Stimulated activated CD4-positive, alpha-beta T cell treated with anti-CD3 and anti-CD28 coated beads, Interleukin-4, amount 100 ng/mL, for 1 hour (primary cell): ENCODE results near the gene FAM120A.

Source experiments
- DNase-seq: peaks from one replicate; pipeline ENCODE4 v3.0.0-alpha.2; 2020

The FAM120A gene

DNA sequence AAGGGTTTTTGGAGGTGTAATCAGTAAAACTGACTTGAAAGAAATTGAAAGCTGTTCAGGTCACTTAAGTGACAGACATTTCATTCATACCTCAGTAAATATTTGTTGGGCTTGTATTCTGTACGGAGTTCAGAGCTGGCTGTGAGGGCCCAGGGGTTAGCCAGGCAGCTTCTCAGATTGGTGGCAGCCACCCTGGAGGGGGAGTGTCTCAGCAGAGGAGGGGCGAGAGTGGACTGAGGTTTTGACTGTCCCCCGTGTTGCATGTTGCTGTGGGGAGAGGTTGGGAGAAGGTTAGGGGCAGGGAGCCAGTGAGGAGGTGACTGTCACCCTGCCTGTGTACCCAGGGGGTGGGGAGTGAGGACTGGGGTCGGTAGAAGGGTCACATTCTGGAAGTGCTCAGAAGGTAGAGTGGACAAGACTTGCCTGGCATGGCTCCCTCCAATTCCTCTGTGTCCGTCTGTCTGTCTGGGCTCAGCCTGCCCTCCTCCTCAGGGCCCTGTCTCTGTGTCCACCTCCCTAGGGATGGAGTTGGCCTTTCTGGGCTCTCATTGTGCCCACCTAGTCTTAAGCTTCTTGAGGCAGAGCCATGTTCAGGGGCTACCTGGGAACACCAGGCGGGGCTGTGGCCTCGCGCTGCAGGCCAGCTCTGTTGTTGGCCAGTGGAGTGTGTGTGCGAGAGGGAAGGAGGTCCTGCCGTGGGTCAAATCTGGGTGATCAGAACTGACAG, 129.3 kb downstream of the FAM120A start:
- no peak for DNase-seq

DNA sequence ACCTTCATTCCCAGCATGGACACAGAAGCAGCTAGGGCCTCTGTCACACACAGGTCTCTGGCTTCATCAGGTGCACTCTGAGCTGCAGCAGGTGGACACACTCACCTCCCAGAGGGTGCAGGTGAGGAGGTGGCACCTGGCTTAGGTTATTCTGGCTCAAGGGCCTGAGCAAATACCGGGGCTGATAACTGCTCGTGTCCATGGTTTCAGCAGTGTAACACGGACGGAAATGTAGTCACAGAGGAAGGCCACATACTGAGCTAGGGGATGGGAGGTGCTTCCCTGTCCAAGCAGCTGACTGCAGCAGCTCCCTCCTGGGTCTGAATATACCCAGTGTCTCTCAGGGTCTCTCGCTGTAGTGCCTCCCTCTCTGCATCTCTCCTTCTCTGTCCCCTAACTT, 130.6 kb downstream of the FAM120A start:
- DNase-seq = no peak

DNA sequence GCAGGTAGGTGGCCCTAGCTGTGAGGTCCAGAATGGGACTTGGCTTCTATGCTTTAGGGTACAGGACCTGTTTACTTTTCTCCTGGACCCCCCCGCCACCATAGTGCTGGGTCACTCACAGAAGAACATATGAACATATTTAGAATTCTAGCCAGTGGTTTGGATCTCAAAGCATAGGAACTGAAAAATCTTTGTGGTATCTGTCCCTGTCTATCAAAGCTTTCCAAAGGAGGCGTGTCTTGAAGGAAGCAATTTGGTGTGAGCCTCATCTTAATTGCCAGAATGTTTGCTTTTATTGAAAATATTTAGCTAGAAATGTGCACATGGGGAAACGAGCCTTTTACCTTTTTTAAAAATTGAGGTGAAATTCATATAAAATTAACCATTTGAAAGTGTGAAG, 131.1 kb downstream of the FAM120A start:
- no peak for DNase-seq

DNA sequence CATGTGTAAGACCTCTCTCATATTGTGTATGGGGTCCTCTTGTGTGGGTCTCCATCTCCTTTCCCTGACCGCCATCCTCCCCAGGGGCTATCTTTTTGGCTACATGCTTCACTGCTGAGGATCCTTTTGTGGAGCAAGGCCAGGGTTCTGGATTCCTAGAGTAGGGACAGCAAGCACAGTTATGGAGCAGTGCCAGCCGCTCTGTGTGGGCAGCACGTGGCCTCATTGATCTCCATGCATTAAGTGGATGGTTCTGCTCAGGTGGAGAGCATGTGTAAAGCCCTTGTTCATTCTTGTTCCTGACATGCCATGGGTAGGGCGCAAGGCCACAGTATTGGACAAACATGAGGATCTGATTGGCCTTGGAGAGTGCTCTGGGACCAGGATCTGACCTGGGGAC, 133.8 kb downstream of the FAM120A start:
- DNase-seq = no peak

DNA sequence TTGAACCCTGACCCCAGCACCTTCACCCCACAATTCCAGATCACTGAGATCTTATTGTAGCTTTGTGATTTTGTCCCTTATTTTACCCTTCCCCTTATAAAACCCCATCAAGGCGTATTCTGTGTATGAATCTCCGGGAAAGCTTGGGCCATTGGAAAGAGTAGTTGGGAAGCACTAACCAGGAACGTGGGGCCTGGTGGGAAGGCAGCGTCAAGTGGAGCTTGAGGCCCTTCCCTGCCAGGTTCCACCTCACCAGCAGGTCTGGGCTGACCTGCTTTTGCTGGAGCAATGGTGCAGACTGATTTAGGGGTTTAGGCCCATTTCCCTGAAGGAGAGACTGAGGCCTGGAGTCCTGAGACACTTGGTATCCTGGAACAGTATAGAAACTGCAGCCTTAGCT, 134.2 kb downstream of the FAM120A start:
- no peak for DNase-seq

DNA sequence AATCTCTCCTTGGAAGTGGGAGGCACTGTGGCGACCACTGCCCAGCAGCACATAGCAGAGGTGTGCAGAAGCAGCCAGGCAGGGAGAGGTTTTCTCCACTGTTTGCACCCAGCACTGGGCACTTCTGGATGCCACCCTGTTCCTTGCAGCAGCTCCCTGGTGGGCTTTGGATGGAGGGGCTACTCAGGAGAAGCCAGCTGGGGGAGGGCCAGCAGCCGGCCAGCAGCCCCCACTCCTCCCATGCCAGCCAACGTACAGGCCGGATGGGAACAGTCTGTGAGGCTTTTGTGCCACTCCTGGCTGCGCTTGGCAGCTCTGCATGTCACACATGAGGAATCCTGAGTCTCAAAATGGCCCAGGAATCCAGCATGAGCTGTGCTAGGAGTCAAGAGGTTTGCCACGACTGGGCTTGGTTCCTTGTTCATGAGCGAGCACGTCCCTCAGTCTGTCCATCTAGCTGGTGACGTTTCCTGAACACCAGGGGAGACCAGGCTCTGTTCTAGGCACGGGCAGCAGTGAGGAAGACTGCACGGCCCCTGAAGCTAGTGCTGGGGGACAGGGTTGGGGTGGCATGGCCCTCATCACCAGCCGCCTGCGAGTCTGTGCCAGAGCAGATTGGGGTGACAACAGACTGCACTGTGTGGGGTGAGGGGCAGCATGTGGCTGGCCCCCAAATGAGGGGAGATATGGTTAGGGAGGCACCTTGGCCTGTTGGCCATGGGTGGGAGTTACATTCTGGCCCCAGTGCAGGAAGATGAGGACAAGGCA, 135.0 kb downstream of the FAM120A start:
- no peak for DNase-seq

DNA sequence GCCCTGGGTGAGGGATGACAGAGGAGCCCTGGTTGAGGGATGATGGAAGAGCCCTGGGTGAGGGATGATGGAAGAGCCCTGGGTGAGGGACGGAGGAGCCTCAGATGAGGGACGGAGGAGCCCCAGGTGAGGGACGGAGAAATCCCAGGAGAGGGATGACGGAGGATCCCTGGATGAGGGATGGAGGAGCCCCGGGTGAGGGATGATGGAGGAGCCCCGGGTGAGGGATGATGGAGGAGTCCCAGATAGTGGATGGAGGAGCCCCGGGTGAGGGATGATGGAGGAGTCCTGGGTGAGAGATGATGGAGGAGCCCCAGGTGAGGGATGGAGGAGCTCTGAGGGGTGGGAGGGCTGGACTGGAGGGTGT, 135.8 kb downstream of the FAM120A start:
- no peak for DNase-seq

DNA sequence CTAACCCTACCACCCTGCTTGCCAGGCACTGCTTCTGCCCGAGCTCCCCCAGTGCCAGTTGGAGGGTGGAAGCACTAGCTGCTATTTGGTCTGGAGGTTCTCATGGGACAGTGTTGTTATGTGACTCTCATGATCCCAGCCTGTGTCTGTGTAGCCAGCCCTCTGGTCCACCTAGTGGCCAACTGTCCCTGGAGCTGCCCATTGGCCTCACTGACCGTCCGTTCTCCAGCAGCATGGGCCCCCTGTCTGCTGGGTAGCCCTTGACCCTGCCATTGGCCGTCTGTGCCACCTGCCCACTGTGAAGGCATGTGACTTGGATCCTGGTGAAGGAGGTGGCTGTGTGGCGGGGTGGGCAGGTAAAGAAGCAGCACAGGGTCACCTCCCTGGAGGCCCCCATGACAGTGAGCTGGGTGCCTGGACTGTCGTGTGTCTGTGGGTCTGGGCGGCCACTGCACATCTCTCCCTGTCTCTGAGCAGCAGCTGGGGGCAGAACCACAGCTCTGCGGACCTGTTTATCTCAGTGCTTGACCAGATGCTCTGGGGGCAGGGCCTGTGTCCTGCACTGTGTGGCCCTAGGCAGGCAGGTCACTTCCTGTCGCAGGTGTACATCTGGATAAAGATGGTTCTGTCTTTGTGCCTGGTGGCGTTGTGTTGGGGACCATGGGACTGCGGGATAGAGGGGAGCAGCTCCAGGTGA, 136.3 kb downstream of the FAM120A start:
- no peak for DNase-seq

DNA sequence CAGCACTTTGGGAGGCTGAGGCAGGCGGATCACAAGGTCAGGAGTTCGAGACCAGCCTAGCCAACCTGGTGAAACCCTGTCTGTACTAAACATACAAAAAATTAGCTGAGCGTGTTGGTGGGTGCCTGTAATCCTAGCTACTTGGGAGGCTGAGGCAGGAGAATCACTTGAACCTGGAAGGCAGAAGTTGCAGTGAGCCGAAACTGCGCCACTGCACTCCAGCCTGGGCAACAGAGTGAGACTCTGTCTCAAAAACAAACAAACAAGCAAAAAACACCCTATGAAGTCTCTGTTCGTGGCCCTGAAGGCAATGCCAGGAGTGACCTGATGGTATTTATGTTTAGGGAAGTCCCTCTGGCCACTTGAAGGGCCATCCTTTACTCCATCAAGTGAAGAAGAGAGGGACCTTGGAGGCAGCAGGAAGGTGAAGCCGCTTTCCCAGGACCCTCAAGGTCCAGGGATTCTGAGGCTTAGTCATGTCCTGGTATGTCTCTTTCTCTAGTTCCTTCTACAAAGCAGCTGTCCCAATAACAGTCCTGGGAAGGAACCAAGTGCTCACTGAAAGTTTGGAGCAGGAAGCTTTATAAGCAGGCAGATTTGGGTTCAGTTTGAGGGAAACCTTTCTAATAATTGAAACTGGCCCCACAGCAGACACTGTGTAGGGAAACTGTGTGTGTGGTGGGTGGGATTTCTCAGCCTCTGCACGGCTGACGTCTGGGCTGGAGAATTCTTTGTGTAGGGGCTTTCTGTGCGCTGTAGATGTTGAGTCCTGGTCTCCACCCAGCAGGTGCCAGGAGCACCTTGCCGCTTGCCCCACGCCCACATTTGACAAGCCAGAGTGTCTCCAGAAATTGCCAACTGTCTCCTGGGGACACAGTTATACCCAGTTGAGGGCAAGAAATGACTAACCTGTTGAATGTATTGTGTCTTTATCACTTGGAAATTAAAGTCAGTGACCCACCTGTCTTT, 137.4 kb downstream of the FAM120A start:
- no peak for DNase-seq

DNA sequence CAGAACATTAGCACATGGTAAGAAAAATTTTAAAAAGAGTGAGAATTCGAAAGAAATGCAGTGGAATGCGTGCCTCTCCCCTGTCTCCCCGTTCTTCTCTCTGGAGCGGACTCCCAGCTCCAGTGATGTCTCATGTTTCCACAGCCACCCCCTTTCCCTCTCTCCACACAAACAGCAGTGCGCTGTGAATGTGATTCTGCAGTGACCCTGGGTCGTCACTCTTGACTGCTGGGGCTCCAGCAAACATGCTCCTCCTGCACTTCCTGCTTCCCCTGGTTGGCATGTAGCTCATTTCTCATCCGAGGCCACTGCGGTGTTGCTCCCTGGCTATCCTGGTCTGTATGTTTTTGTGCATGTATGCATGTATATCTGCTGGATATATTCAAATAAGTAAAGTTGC, 138.2 kb downstream of the FAM120A start:
- no peak for DNase-seq

DNA sequence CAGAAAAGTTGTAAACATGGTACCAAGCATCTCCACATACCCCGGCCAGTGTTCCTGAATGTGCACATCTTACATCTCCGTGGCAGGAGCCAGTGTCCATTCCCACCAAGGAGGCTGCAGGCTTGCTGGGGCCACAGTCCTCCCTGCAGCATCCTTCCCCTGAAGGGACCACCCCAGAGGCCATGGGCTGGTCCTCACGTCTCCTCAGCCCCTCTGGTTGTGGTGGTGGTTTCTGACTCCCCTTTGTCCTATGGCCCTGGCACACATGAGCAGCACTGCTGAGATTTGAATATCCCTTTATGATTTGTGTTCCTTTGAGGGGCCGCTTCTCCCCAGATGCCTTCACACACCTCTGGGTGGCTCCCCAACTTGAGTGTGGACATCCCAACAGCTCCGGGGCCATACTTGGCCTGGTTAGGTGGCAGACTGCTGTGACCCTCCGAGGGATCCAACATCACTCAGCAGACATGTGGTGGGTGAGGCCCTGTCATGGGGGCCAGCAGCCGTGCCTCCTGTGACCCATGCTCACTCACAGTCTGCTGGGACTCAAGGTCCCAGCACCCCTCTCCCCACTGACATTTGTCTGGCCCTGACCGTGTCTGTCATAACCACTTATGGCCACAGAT, 139.2 kb downstream of the FAM120A start:
- no peak for DNase-seq

DNA sequence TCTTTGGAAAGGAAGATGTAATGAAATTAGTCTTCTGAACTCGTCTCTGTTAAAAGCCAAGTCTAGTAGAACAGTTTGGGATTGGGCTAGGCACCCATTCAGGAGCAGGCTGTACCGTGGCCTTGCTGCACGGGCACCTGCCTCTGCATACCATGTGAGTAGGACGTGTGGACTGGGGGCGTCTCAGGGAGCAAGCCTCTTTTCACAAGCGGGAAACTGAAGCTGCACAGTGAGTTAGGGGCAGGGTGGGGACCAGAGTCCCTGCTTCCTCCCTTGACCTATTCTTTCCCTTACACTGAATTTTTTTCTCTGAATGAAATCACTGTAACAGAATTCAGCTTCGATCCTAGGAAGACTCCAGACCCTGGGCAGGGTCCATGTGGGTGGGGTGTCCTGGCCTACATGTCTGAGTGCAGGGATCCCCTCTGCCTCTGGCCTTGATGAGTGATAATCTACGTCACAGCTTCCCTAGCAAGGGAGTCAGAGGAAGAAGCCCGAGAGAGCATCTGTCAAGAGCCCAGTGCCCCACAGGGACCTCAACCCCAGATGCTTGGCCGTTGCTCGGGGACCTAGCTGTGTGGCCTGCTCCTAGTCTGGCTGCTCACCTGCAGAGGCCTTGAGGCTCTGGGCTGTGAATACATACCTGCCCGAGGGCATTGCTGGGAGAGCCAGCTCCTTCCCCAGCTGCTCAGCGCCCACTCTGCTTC, 140.0 kb downstream of the FAM120A start:
- no peak for DNase-seq

DNA sequence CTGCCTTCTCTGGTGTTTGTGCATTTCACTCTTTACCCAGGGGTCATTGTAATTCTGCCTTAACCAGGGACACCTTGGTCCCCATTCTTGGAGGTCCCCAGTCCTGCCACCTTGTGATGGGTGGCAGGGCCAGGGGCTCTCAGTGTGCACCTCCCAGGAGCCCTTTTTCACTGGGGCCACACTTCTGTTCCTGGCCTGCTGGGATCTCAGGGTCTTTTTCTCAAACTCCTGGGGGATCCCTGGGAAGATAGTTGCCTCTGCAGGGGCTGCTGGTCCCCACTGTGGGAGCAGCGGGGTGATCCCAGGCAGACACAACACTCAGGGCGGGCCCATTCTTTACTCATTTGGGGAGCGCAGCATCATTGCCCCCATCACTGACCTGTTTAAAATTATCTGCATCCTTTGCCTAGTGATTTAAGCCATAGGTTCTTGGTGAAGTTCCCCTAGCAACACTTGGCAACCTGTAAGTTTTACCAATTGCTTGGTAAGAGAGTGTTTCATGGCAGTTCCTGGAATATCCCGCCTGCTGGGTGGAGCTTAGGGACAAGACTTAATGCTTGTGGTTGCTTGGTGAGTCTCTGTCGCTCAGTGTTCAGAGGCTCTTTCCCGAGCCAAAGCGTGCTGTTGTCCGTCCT, 140.6 kb downstream of the FAM120A start:
- DNase-seq = no peak

DNA sequence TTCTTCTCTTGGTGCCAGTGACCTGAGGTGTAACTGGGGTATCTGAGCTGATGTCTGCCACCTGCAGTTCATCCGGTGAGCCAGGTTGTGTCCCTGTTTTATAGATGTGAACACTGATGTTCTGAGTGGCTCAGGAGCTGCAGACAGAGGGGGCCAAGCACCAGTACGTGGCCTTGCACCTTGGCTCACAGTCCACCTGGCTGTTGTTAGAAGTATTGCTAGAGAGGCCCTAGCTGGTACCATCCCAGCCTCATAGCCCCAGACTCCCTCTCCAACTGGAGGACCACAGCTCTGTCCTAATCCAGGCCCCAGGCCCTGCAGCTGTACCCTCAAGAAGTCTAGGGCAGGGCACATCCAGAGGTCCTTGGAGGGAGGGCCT, 141.1 kb downstream of the FAM120A start:
- DNase-seq = no peak

DNA sequence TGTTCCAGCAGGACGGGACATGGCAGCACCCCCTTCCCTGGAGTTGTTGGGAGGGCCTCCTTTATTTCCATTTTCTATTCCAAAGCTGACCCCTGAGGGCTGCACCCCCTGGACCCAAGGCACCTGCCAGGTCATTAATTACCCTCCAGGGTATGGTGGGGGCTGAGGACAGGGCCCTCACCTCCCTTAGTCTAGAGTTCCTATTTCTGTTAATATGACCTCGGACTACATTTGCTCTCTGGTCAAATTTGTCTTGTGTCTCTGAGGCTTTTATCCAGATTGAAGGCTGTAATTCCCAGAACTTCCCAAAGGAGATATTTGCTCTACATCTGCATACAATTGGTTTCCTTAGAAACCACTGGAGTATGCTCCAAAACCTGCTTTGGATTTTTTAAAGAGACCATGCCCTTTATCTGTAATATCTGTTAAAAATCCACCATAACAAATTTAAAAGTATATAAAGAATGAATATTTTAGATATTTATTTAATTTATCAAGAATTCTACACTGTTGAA, 141.7 kb downstream of the FAM120A start:
- DNase-seq = no peak

DNA sequence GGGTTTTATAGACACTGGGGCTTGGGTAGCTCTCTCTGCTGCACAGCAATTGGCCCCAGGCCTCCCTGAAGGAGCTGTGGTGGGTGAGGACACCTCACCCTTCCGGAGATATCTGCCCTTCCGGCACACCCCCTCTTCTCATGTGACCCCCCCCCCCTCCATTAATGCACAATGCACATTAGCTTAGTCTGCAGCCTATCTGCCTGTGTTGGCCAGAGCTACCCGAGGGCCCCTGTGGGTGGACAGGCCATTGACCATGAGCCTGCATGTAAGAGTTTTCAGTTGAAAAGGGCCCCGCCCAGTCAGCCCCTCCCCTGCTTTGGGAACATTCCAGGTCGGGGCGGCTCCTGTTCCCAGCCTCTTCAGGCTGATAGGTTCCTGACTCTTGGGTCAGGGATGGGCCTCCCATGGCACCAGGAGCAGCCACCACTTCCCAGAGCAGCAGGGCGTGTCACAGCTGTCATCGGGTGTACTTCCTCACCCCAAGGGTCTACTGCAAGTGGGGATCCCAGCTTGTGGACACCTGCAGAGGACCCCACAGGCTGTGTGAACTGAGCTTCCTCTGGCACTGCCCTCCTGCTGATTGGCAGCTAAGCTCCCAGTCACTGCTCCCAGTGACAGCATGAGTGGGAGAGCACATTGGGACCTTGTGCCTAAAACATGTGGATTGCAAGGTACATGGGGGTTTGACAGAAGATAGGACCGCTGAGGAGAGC, 142.7 kb downstream of the FAM120A start:
- no peak for DNase-seq

DNA sequence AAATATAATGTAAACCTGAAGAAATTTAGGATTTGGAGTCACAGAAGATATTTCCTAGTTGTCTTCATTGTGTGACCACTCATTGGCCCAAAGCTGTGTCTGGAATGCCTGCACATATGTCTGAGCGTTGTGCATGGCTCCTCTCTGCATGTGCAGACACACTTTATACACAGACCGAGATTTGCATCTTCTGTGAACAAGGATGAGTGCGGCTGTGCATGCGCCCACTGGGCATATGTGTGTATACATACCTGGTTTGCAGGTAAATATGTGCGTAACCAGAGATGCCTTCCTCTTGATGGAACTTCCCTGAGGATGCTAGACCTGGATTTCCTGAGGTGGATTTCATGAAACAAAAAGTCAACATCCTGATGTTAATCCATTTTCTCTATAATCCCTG, 144.0 kb downstream of the FAM120A start:
- DNase-seq = no peak

DNA sequence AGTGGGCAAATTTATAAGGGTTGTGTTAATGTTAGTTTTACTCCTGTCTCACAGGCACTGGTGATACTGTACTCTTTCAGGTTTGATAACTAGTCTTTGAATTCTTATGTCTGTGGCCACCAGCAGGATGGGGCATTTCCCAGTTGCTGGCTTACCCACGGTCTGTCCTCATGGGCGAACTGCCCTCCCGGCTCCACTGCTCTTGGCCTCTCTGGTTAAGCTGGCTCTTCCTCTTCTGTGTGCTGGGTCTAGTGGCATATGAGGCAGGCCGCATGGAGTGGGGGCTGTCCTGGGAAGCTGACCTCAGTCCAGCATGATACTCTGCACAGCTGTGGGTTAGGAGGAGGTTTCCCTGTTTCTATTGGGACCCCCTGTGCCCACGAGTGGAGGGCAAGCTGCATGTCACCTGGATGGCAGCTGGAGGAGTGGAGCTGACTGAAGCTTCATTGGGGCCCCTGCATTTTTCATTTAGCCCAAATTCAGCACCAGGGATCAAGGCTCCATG, 144.4 kb downstream of the FAM120A start:
- no peak for DNase-seq

DNA sequence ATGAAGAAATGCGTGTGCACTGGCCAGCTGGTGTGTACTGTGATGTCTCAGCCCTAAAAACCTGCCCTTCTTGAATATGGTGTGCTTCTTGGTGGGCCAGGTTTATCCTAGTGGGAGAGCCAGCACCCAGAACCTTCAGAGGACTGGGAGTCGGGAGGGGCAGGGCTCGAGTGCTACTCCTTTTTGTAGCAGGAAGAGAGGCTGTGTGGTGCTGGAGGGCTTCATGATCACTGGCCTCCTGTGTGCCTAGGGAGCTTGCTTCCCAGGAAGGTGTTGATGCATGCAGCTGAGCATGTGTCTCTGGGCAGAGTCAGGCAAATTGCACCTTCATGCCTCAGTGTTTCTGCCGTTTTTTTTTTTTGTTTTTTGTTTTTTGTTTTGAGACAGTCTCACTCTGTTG, 144.9 kb downstream of the FAM120A start:
- no peak for DNase-seq

DNA sequence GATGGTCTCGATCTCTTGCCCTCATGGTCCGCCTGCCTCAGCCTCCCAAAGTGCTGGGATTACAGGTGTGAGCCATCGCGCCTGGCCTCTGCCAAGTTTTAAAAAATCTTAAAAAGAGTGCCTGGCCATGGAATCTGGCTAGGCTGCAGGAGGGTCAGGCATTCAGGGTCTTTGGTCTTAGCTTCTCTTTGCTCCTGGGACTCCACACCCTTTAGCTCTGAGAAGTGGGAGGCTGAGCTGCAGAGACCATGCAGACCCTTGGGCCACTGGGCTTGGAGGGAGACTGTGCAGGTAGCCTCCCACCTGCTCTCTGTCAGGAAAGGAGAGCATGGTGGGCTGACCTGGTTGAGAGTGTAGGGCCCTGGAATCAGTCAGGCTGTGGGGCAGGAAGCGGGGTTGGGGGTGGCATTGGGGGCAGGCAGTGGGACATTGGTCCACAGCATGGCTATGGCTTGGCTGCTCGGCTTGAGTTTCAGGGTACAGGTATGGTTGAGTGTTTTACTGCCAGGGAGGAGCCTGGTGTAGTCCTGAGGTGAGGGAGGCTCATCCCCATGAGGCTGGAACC, 145.7 kb downstream of the FAM120A start:
- DNase-seq = no peak
